ENCODE data around the gene TBC1D10B.
A peak's percentile ranks its signal among the peaks of the same experiment; 100 is the strongest.

TBC1D10B gene

GRCh38 chr16:30372038-30372712 is 1.9 kb upstream of the TBC1D10B start:
- TF ChIP-seq CTCF (IDR thresholded peaks at IDR 0.05; ENCODE audit: low read depth, low read length, missing control alignments) = no peak
- in situ Hi-C loops (cut with HindIII; ENCODE audit: low sequenced_read_pairs) = loop anchor here (10.0 kb wide), 1 partner anchor 257 kb away; the partner anchor contains the start of gene GDPD3
- no peak for DNase-seq (ENCODE audit: low read depth)
- no peak overlapping the region for H3K4me3 ChIP-seq (ENCODE audit: low read depth, low read length)

GRCh38 chr16:30371248-30371816 is 1.0 kb upstream of the TBC1D10B start:
- TF ChIP-seq CTCF (IDR thresholded peaks at IDR 0.05; ENCODE audit: low read depth, low read length, missing control alignments) = peak; percentile 3
- in situ Hi-C loops (cut with HindIII; ENCODE audit: low sequenced_read_pairs) = loop anchor here (10.0 kb wide), 1 partner anchor 257 kb away; the partner anchor contains the start of gene GDPD3
- peak overlapping the region; percentile 54 for H3K4me3 ChIP-seq (ENCODE audit: low read depth, low read length)
- DNase-seq (ENCODE audit: low read depth) = no peak

DNA sequence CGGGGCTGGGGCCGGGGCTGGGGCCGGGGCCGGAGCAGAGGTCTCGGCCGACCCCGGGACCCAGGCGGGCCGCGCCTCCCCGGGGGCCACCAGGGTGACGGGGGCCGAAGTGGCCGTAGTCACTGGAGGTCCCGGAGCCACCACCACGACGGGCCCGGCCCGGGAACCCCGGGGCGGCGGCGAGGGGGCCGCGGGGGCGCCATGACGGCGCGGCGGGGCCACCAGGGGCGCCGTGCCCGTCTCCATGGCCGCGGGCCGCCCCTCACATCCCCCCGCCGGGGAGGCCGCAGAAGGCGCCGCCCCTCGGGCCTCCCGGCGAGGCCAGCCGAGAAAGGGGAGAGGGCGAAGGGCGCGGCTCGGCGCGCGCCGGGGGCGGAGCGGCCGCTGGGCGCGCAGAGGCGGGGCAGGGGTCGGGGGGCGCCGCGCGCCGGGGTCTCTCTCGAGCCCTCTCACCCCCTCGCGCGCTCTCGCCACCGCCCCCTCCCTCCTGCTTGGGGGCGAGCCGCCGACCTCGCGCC is 297 bp downstream of the TBC1D10B start:
- no peak for TF ChIP-seq CTCF (IDR thresholded peaks at IDR 0.05; ENCODE audit: low read depth, low read length, missing control alignments)
- in situ Hi-C loops (cut with HindIII; ENCODE audit: low sequenced_read_pairs) = loop anchor here (10.0 kb wide), 1 partner anchor 255 kb away; the partner anchor contains the start of gene GDPD3
- DNase-seq (ENCODE audit: low read depth) = no peak
- H3K4me3 ChIP-seq (ENCODE audit: low read depth, low read length) = peak overlapping the region; percentile 70

DNA sequence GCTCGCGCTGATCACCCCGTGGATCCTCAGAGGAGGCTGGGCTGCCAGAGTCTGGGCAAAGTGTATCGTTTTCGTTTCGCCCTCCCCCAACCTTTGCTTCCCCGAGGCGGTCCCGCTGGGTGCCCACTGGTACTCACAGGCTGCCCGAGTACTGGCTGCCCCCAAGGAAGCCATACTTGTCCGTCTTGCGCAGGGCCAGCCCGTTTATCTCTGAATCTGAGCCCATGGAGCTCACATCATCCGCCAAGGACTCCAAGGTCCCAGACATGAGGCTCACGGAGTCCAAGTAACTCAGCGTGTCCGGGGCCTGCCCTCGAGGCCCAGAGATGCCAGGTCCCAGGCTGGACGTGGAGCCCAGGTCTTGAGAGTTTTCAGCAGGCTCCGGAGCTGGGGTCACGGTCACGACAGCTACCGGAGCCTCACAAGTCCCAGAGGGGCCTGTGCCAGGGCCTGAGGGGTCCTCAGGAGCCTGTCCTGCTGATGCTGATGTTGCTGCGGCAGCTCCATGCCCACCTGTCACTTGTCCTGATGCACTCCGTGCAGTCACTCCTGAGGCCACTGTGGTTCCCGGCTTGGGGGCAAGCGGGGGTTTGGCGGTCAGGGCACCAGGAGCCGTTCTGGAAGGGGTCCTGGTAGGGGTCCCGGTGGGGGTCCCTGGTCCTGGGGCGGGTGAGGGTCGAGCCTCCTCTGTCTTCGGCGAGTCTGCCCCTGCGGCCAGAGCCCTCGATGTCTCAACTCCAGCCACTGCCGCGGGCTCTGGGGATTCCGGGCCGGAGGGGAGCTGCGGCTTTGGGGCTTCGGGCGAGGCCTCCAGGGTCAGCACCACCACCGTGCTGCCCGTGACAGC is 980 bp downstream of the TBC1D10B start:
- no peak for DNase-seq (ENCODE audit: low read depth)
- no peak for TF ChIP-seq CTCF (IDR thresholded peaks at IDR 0.05; ENCODE audit: low read depth, low read length, missing control alignments)
- in situ Hi-C loops (cut with HindIII; ENCODE audit: low sequenced_read_pairs) = no loop called here

GRCh38 chr16:30368792-30369090 is 1.6 kb downstream of the TBC1D10B start:
- in situ Hi-C loops (cut with HindIII; ENCODE audit: low sequenced_read_pairs) = no loop called here
- no peak for DNase-seq (ENCODE audit: low read depth)
- TF ChIP-seq CTCF (IDR thresholded peaks at IDR 0.05; ENCODE audit: low read depth, low read length, missing control alignments) = no peak
- H3K4me3 ChIP-seq (ENCODE audit: low read depth, low read length) = peak overlapping the region; percentile 70

More for the DNA sequence above, 980 bp downstream of the TBC1D10B start:
- H3K4me3 ChIP-seq (ENCODE audit: low read depth, low read length) = peak overlapping the region; percentile 70

DNA sequence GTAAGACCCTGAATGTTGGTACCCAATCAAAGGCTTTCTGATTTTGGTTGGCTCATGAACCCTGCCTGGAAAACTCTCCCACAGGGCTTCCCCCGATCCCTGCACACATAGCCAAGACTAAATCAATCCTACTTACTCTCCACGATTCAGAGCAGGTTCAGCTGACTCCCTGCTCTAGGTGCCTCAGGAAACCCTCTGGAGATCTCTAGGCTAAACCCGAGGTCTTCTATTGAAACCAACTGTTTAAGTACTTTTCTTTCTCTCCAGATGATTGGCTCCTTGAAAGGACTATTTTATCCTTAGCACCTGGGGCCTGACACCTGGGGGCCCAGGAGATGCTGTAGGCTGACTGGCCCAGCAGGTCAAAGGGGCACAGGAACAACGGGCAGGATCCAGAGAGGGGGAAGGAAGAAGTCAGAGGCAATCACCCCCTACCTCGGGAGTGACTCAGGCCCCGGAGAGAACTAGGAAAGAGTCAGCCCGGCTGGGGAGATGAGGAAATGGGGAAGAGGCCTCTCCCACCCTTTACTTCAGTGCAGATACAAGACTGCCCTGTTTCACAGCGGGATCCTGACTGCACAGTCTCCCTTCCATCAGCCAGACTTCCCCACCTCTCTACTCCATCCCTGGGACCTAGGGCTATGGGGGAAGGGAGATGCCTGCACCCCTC is 2.0 kb downstream of the TBC1D10B start:
- DNase-seq (ENCODE audit: low read depth) = no peak
- in situ Hi-C loops (cut with HindIII; ENCODE audit: low sequenced_read_pairs) = no loop called here
- no peak for TF ChIP-seq CTCF (IDR thresholded peaks at IDR 0.05; ENCODE audit: low read depth, low read length, missing control alignments)
- peak overlapping the region; percentile 70 for H3K4me3 ChIP-seq (ENCODE audit: low read depth, low read length)
